A549 (cell line): ENCODE measurements around the gene CNTNAP2. TPM values are rescaled to one million over a fixed set of nuclear protein-coding genes. Genes with fewer than 3 reads are reported as not detected.

Experiments
- ATAC-seq, 2 experiments: fragments of 200-7000 bp in 1 of 2; fragments of >200 bp in 1 of 2; cut with Nextera tagmentation in 1 of 2; cut with Tn5 transposase in 1 of 2; 3 replicates each; pipeline versions ENCODE4 v1.8.0 to v1.9.1; 2018 to 2020; ENCODE audit warnings: mild to moderate bottlenecking in 1 of 2, moderate library complexity in 1 of 2
- CTCF ChIA-PET: fragments of 300-600 bp; sonication (Branson Sonifier 250); formaldehyde crosslinking; extraction: SDS; loops from one replicate; lab custom pipeline; 2021; ENCODE audit warnings: antibody characterized with exemption, inconsistent platforms; lab: Yijun Ruan, JAX
- POLR2A ChIA-PET: fragments of 350-600 bp; formaldehyde crosslinking; extraction: SDS; loops from one replicate; lab custom pipeline; 2021; ENCODE audit warnings: antibody characterized with exemption, inconsistent platforms; lab: Yijun Ruan, JAX
- DNase-seq, 2 experiments: peaks; one replicate each; pipeline versions ENCODE4 v3.0.0 to v3.0.0-alpha.2; 2011 to 2016; ENCODE audit warnings: low read depth in 1 of 2, low spot score in 1 of 2
- FAIRE-seq: peaks from 2 replicates; lab custom pipeline; 2011; peaks lifted over from hg19 to GRCh38; lab: Jason Lieb, UNC
- H3K27ac ChIP-seq, 2 experiments: fragments of >200 bp; sonication (Bioruptor Twin); formaldehyde crosslinking; 3 replicates each; pipeline ENCODE4 v1.5.1; 2016 to 2017
- H3K4me1 ChIP-seq: fragments of >200 bp; sonication (Bioruptor Twin); formaldehyde crosslinking; 3 replicates; pipeline ENCODE4 v1.6.1; 2016
- H3K4me2 ChIP-seq: fragments of >200 bp; sonication (Bioruptor Twin); formaldehyde crosslinking; 3 replicates; pipeline ENCODE4 v1.6.1; 2016
- H3K4me3 ChIP-seq: fragments of >200 bp; sonication (Bioruptor Twin); formaldehyde crosslinking; 3 replicates; pipeline ENCODE4 v1.5.1; 2016
- H3K9me3 ChIP-seq: fragments of >200 bp; sonication (Bioruptor Twin); formaldehyde crosslinking; 3 replicates; pipeline ENCODE4 v1.6.1; 2016
- BHLHE40 ChIP-seq: IDR thresholded peaks from 2 replicates; pipeline ENCODE4 v1.6.1; 2012; ENCODE audit warnings: low read depth, low read length, inconsistent platforms
- CBX8 ChIP-seq: fragments of 200-600 bp; sonication (generic); IDR thresholded peaks from 2 replicates; pipeline ENCODE4 v1.6.1; 2016
- CEBPB ChIP-seq, 2 experiments: fragments of >200 bp in 1 of 2; sonication (Bioruptor Twin) in 1 of 2; formaldehyde crosslinking in 1 of 2; IDR thresholded peaks; 2 replicates each; pipeline ENCODE4 v1.6.1; 2012 to 2016
- CHD4 ChIP-seq: fragments of 200-600 bp; sonication (generic); IDR thresholded peaks from 2 replicates; pipeline ENCODE4 v1.6.1; 2016; ENCODE audit warnings: antibody characterized with exemption, mild to moderate bottlenecking, borderline replicate concordance
- E2F6 ChIP-seq: IDR thresholded peaks from 2 replicates; pipeline ENCODE4 v1.6.1; 2012; ENCODE audit warnings: low read depth, borderline replicate concordance
- EHF ChIP-seq: fragments of 250-450 bp; sonication (Bioruptor Pico); IDR thresholded peaks from 2 replicates; pipeline ENCODE4 v1.5.0; 2020; ENCODE audit warnings: mild to moderate bottlenecking
- EHMT2 ChIP-seq: fragments of 200-600 bp; sonication (generic); IDR thresholded peaks from 2 replicates; pipeline ENCODE4 v1.6.1; 2016; ENCODE audit warnings: antibody characterized with exemption, low read depth, mild to moderate bottlenecking, moderate library complexity
- EP300 ChIP-seq, 2 experiments: fragments of >200 bp; sonication (Bioruptor Twin); formaldehyde crosslinking; IDR thresholded peaks; 2 replicates in 1 of 2; 3 replicates in 1 of 2; pipeline ENCODE4 v1.6.1; 2016 to 2017
- ESRRA ChIP-seq: fragments of 150-350 bp; IDR thresholded peaks from 2 replicates; pipeline ENCODE4 v1.6.1; 2014; ENCODE audit warnings: mild to moderate bottlenecking, low read length, borderline replicate concordance
- FOSB ChIP-seq: fragments of 250-450 bp; sonication (Bioruptor Pico); IDR thresholded peaks from 2 replicates; pipeline ENCODE4 v1.5.0; 2020; ENCODE audit warnings: mild to moderate bottlenecking, moderate library complexity
- HDAC2 ChIP-seq: fragments of 200-600 bp; sonication (generic); IDR thresholded peaks from 2 replicates; pipeline ENCODE4 v1.6.1; 2016
- HEYL ChIP-seq: fragments of 250-450 bp; sonication (Bioruptor Pico); IDR thresholded peaks from 2 replicates; pipeline ENCODE4 v1.8.0; 2021; ENCODE audit warnings: mild to moderate bottlenecking, moderate library complexity
- HOXA7 ChIP-seq: fragments of 250-450 bp; sonication (Bioruptor Pico); IDR thresholded peaks from 2 replicates; pipeline ENCODE4 v1.5.0; 2020; ENCODE audit warnings: mild to moderate bottlenecking, moderate library complexity
- HOXB13 ChIP-seq: fragments of 250-450 bp; sonication (Bioruptor Pico); IDR thresholded peaks from 2 replicates; pipeline ENCODE4 v1.5.0; 2020; ENCODE audit warnings: low read depth, mild to moderate bottlenecking, moderate library complexity
- JUN ChIP-seq, 2 experiments: fragments of >200 bp; sonication (Bioruptor Twin); formaldehyde crosslinking; IDR thresholded peaks; 2 replicates in 1 of 2; 3 replicates in 1 of 2; pipeline ENCODE4 v1.6.1; 2016 to 2017
- JUNB ChIP-seq: fragments of >200 bp; sonication (Bioruptor Twin); formaldehyde crosslinking; IDR thresholded peaks from 2 replicates; pipeline ENCODE4 v1.6.1; 2016
- KDM1A ChIP-seq: fragments of 200-600 bp; sonication (generic); IDR thresholded peaks from 2 replicates; pipeline ENCODE4 v1.6.1; 2016; ENCODE audit warnings: low read depth, mild to moderate bottlenecking
- MAX ChIP-seq: IDR thresholded peaks from 2 replicates; pipeline ENCODE4 v1.6.1; 2012
- MAZ ChIP-seq: fragments of 150-350 bp; IDR thresholded peaks from 2 replicates; pipeline ENCODE4 v1.6.1; 2014; ENCODE audit warnings: antibody characterized with exemption, low read depth, low read length, borderline replicate concordance
- MYC ChIP-seq: IDR thresholded peaks from 2 replicates; pipeline ENCODE4 v1.6.1; 2012; ENCODE audit warnings: mild to moderate bottlenecking, inconsistent platforms, low read length, improper control_type of control experiment, borderline replicate concordance
- NFE2L2 ChIP-seq: fragments of 150-350 bp; conservative IDR thresholded peaks from 2 replicates; pipeline ENCODE4 v1.6.1; 2014; ENCODE audit warnings: low read length
- NPAS2 ChIP-seq: fragments of 250-450 bp; sonication (Bioruptor Pico); IDR thresholded peaks from 2 replicates; pipeline ENCODE4 v1.8.0; 2022; ENCODE audit warnings: mild to moderate bottlenecking, moderate library complexity, borderline replicate concordance
- PHF8 ChIP-seq: fragments of 200-600 bp; sonication (generic); IDR thresholded peaks from 2 replicates; pipeline ENCODE4 v1.6.1; 2016; ENCODE audit warnings: low read depth, mild to moderate bottlenecking, antibody characterized with exemption, moderate library complexity, borderline replicate concordance
- POLR2A ChIP-seq: IDR thresholded peaks from 2 replicates; pipeline ENCODE4 v1.6.1; 2012; ENCODE audit warnings: mild to moderate bottlenecking, low read length
- POLR2AphosphoS2 ChIP-seq: conservative IDR thresholded peaks from 2 replicates; pipeline ENCODE4 v1.6.1; 2012; ENCODE audit warnings: low read length, improper control_type of control experiment, inconsistent platforms
- RFX5 ChIP-seq: fragments of 450-650 bp; IDR thresholded peaks from 2 replicates; pipeline ENCODE4 v1.7.1; 2014; ENCODE audit warnings: antibody characterized with exemption, mild to moderate bottlenecking, moderate library complexity
- SMC3 ChIP-seq: fragments of >200 bp; sonication (Bioruptor Twin); formaldehyde crosslinking; IDR thresholded peaks from 3 replicates; pipeline ENCODE4 v1.6.1; 2018; ENCODE audit warnings: inconsistent platforms
- TFCP2L1 ChIP-seq: fragments of 250-450 bp; sonication (Bioruptor Pico); IDR thresholded peaks from 2 replicates; pipeline ENCODE4 v1.5.0; 2021; ENCODE audit warnings: mild to moderate bottlenecking
- TP53 ChIP-seq: fragments of 250-450 bp; sonication (Bioruptor Pico); IDR thresholded peaks from 2 replicates; pipeline ENCODE4 v1.5.0; 2021; ENCODE audit warnings: mild to moderate bottlenecking, moderate library complexity
- USF2 ChIP-seq: fragments of 450-650 bp; IDR thresholded peaks from 2 replicates; pipeline ENCODE4 v1.6.1; 2014; ENCODE audit warnings: antibody characterized with exemption
- ZC3H11A ChIP-seq: fragments of 450-650 bp; IDR thresholded peaks from 2 replicates; pipeline ENCODE4 v1.6.1; 2014; ENCODE audit warnings: antibody characterized with exemption, mild to moderate bottlenecking
- WGBS: methylation state at CpG from one replicate; pipeline ENCODE4 v1.1.6; 2017; ENCODE audit errors: missing lambda C conversion rate; 5-methylcytosine and 5-hydroxymethylcytosine counted together
- polyA plus RNA-seq, 4 experiments: library from polyadenylated mRNA; depleted of rRNA in 3 of 4; stranded (reverse); fragments of >200 nt; fragmentation: RNase III in 1 of 4; extraction: RNeasy Plus Mini Kit Qiagen cat#74134 plus additional on column Dnase treatment in 1 of 4; gene quantifications; 2 replicates in 3 of 4; 3 replicates in 1 of 4; pipeline ENCODE4 v1.2.3, GENCODE V29; 2011 to 2017
- TF ChIP-seq, protein P1 (sequence below): fragments of 150-350 bp; IDR thresholded peaks from 2 replicates; pipeline ENCODE4 v1.6.1; 2014; ENCODE audit warnings: low read depth, mild to moderate bottlenecking, low read length
- TF ChIP-seq, protein P2 (sequence below): fragments of >200 bp; sonication (Bioruptor Twin); formaldehyde crosslinking; IDR thresholded peaks from 3 replicates; pipeline ENCODE4 v1.6.1; 2016

The CNTNAP2 gene
- polyA plus RNA-seq, 2 of the 4 experiments (the other 2 are of a cell fraction), result 0.05 to 0.13 TPM

DNA sequence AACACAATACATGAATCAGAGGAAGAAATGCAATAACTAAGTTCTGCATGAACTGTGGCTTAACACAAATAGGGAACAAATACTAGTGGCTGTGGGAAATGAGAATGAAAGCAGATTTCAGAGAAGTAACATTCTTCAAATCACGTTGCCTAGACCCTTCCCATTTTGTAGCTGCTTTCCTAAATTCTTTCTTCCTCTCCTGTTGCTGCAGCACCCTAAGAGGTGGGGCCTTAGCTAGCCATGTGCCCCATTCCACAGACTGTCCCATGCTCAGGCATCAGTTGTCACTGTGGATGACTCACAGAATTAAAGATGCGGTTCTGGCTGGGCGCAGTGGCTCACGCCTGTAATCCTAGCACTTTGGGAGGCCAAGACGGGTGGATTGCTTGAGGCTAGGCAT lies 1769.3 kb downstream of the CNTNAP2 start:
- DNase-seq, result no peak
- ChIA-PET POLR2A (no interaction called here), CTCF (no interaction called here)
- Histone ChIP-seq H3K9me3 (no peaks in the 10 kb centered on the region), H3K4me2 (no peak overlapping the region), H3K4me1 (no peaks in the 10 kb centered on the region), H3K4me3 (no peak overlapping the region), H3K27ac (no peak overlapping the region)
- TF ChIP-seq EHF (CRISPR knock-in tag) (no peak), POLR2A (no peak), BHLHE40 (no peak), KDM1A (no peak)
- WGBS, result 19% methylated on average over 5 of the region's 5 CpGs
- no peak for FAIRE-seq
- ATAC-seq, result no peak

GRCh38 chr7:147894271-147894670 lies 1777.7 kb downstream of the CNTNAP2 start:
- no peaks in the 10 kb centered on the region for H3K9me3 ChIP-seq
- H3K4me3 ChIP-seq, result no peak overlapping the region
- FAIRE-seq (no peak), ATAC-seq (no peak), DNase-seq (no peak)
- H3K27ac ChIP-seq, result no peak overlapping the region
- TF ChIP-seq, protein P1, sequence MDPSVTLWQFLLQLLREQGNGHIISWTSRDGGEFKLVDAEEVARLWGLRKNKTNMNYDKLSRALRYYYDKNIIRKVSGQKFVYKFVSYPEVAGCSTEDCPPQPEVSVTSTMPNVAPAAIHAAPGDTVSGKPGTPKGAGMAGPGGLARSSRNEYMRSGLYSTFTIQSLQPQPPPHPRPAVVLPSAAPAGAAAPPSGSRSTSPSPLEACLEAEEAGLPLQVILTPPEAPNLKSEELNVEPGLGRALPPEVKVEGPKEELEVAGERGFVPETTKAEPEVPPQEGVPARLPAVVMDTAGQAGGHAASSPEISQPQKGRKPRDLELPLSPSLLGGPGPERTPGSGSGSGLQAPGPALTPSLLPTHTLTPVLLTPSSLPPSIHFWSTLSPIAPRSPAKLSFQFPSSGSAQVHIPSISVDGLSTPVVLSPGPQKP, result no peak
- no peak for TF ChIP-seq HOXA7 (CRISPR knock-in tag)
- TF ChIP-seq CEBPB (IDR thresholded peaks at IDR 0.05), result no peak
- TF ChIP-seq JUNB, result no peak
- no peak for TF ChIP-seq HEYL (CRISPR knock-in tag)
- no peak for TF ChIP-seq NPAS2 (CRISPR knock-in tag)
- TF ChIP-seq, protein P2, sequence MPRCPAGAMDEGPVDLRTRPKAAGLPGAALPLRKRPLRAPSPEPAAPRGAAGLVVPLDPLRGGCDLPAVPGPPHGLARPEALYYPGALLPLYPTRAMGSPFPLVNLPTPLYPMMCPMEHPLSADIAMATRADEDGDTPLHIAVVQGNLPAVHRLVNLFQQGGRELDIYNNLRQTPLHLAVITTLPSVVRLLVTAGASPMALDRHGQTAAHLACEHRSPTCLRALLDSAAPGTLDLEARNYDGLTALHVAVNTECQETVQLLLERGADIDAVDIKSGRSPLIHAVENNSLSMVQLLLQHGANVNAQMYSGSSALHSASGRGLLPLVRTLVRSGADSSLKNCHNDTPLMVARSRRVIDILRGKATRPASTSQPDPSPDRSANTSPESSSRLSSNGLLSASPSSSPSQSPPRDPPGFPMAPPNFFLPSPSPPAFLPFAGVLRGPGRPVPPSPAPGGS, result no peak
- TF ChIP-seq POLR2AphosphoS2, result no peak
- no peak for TF ChIP-seq CHD4
- TF ChIP-seq ESRRA, result no peak
- TF ChIP-seq JUN (IDR thresholded peaks at IDR 0.05), result no peak
- TF ChIP-seq RFX5, result no peak
- TF ChIP-seq EHMT2, result no peak
- no peak for TF ChIP-seq ZC3H11A
- TF ChIP-seq FOSB (CRISPR knock-in tag), result no peak
- no peak for TF ChIP-seq HDAC2
- no peak for TF ChIP-seq CBX8
- TF ChIP-seq E2F6, result no peak
- H3K4me2 ChIP-seq, result no peak overlapping the region
- no peaks in the 10 kb centered on the region for H3K4me1 ChIP-seq
- ChIA-PET POLR2A (no interaction called here), CTCF (no interaction called here)
- 18% methylated on average over 4 of the region's 4 CpGs for WGBS

GRCh38 chr7:147896121-147896520 lies 1779.5 kb downstream of the CNTNAP2 start:
- H3K4me3 ChIP-seq, result no peak overlapping the region
- TF ChIP-seq E2F6, result no peak
- TF ChIP-seq ZC3H11A, result no peak
- no peak for TF ChIP-seq EHMT2
- no peak for TF ChIP-seq CHD4
- TF ChIP-seq MYC, result no peak
- TF ChIP-seq SMC3, result no peak
- no peak for TF ChIP-seq MAZ
- TF ChIP-seq TP53 (CRISPR knock-in tag), result no peak
- TF ChIP-seq FOSB (CRISPR knock-in tag), result no peak
- TF ChIP-seq EP300 (IDR thresholded peaks at IDR 0.05), result no peak
- TF ChIP-seq POLR2AphosphoS2, result no peak
- TF ChIP-seq PHF8, result no peak
- no peak for TF ChIP-seq USF2
- TF ChIP-seq HOXB13, result no peak
- no peak for TF ChIP-seq MAX
- no peak for TF ChIP-seq CEBPB (IDR thresholded peaks at IDR 0.05)
- TF ChIP-seq NFE2L2, result no peak
- TF ChIP-seq RFX5, result no peak
- TF ChIP-seq TFCP2L1, result no peak
- TF ChIP-seq, all 56 proteins: peak for 0
- H3K27ac ChIP-seq, result no peak overlapping the region
- no peaks in the 10 kb centered on the region for H3K4me1 ChIP-seq
- FAIRE-seq, result no peak
- H3K4me2 ChIP-seq, result no peak overlapping the region
- no peaks in the 10 kb centered on the region for H3K9me3 ChIP-seq
- ChIA-PET CTCF (no interaction called here), POLR2A (no interaction called here)
- 54% methylated on average over 7 of the region's 7 CpGs for WGBS
- ATAC-seq, result no peak
- no peak for DNase-seq
